GM23248 (cell line): ENCODE measurements around the gene STON2. TPM values are rescaled to one million over a fixed set of nuclear protein-coding genes. Genes with fewer than 3 reads are reported as not detected.

ENCODE experiments used
- DNase-seq: peaks from one replicate; pipeline ENCODE4 v3.0.0-alpha.2; 2015
- H2AFZ ChIP-seq: fragments of 200-600 bp; sonication (generic); 2 replicates; pipeline ENCODE4 v1.6.1; 2016; ENCODE audit warnings: antibody characterized with exemption
- H3F3A ChIP-seq: fragments of 200-600 bp; sonication (generic); 2 replicates; pipeline ENCODE4 v1.6.1; 2016; ENCODE audit warnings: mild to moderate bottlenecking, antibody characterized with exemption, mixed run types; ENCODE audit not compliant: insufficient read depth
- H3K27ac ChIP-seq: fragments of 200-600 bp; sonication (generic); 2 replicates; pipeline ENCODE4 v1.5.1; 2016; ENCODE audit warnings: mild to moderate bottlenecking
- H3K27me3 ChIP-seq: fragments of 200-600 bp; sonication (generic); replicated peaks from 2 replicates; pipeline ENCODE4 v1.6.1; 2016; ENCODE audit warnings: mild to moderate bottlenecking; ENCODE audit not compliant: insufficient read depth
- H3K36me3 ChIP-seq: fragments of 200-600 bp; sonication (generic); 2 replicates; pipeline ENCODE4 v1.6.1; 2016; ENCODE audit warnings: low read depth, mild to moderate bottlenecking
- H3K4me1 ChIP-seq: fragments of 200-600 bp; sonication (generic); 2 replicates; pipeline ENCODE4 v1.6.1; 2016; ENCODE audit warnings: mild to moderate bottlenecking; ENCODE audit not compliant: insufficient read depth
- H3K4me2 ChIP-seq: fragments of 200-600 bp; sonication (generic); one replicate; pipeline ENCODE4 v1.6.1; 2016; ENCODE audit warnings: mild to moderate bottlenecking; ENCODE audit not compliant: unreplicated experiment
- H3K4me3 ChIP-seq: fragments of 200-600 bp; sonication (generic); 2 replicates; pipeline ENCODE4 v1.5.1; 2016; ENCODE audit warnings: mild to moderate bottlenecking
- H3K79me2 ChIP-seq: fragments of 200-600 bp; sonication (generic); 2 replicates; pipeline ENCODE4 v1.6.1; 2016; ENCODE audit warnings: mild to moderate bottlenecking; ENCODE audit not compliant: insufficient read depth
- H3K9ac ChIP-seq: fragments of 200-600 bp; sonication (generic); 2 replicates; pipeline ENCODE4 v1.6.1; 2016; ENCODE audit warnings: mild to moderate bottlenecking
- H3K9me2 ChIP-seq: fragments of 200-600 bp; sonication (generic); 2 replicates; pipeline ENCODE4 v1.6.1; 2016; ENCODE audit warnings: mixed run types, mild to moderate bottlenecking, moderate library complexity; ENCODE audit not compliant: insufficient read depth
- H3K9me3 ChIP-seq: fragments of 200-600 bp; sonication (generic); one replicate; pipeline ENCODE4 v1.6.1; 2017; ENCODE audit warnings: low read depth
- H4K20me1 ChIP-seq: fragments of 200-600 bp; sonication (generic); 2 replicates; pipeline ENCODE4 v1.6.0; 2016; ENCODE audit not compliant: insufficient read depth
- EZH2 ChIP-seq: fragments of 200-600 bp; sonication (generic); IDR thresholded peaks from 2 replicates; pipeline ENCODE4 v1.6.1; 2018; ENCODE audit warnings: antibody characterized with exemption, mild to moderate bottlenecking; ENCODE audit not compliant: insufficient read depth, poor library complexity, severe bottlenecking
- EZH2phosphoT487 ChIP-seq: fragments of 200-600 bp; sonication (generic); IDR thresholded peaks from 2 replicates; pipeline ENCODE4 v1.6.1; 2018; ENCODE audit warnings: antibody characterized with exemption, moderate library complexity, mild to moderate bottlenecking, low read depth; ENCODE audit not compliant: insufficient read depth
- WGBS, 2 experiments: methylation state at CpG; one replicate each; pipeline ENCODE4 v1.1.6; 2015 to 2017; ENCODE audit warnings: low lambda C conversion rate in 2 of 2, low coverage in 1 of 2; ENCODE audit errors: missing lambda C conversion rate in 2 of 2; 5-methylcytosine and 5-hydroxymethylcytosine counted together
- in situ Hi-C: fragments of 300-500 bp; cut with MboI; formaldehyde crosslinking; loops from 2 replicates; pipeline ENCODE4 v1.15.0; 2020
- polyA plus RNA-seq: library from polyadenylated mRNA; unstranded; fragments of >200 nt; fragmentation: Nextera tagmentation; extraction: Ambion mirVana; gene quantifications from 2 replicates; pipeline ENCODE4 v1.2.1, GENCODE V29; 2016
- total RNA-seq: library from RNA; depleted of rRNA; stranded (reverse); fragments of >200 nt; shearing (Covaris generic); gene quantifications from 2 replicates; pipeline ENCODE4 v1.2.3, GENCODE V29; 2014

STON2 gene
- total and polyA plus RNA-seq, 2 experiments from 2014 or later: 0.14 TPM; not detected in 1

GRCh38 chr14:81437244-81437643 is 37.1 kb upstream of the STON2 start:
- no peak for TF ChIP-seq EZH2phosphoT487
- no peak for TF ChIP-seq EZH2
- no peaks in the 10 kb centered on the region for H3K4me1 ChIP-seq
- WGBS, 2 experiments: 27 to 35% methylated on average over 4 of the region's 4 CpGs

DNA sequence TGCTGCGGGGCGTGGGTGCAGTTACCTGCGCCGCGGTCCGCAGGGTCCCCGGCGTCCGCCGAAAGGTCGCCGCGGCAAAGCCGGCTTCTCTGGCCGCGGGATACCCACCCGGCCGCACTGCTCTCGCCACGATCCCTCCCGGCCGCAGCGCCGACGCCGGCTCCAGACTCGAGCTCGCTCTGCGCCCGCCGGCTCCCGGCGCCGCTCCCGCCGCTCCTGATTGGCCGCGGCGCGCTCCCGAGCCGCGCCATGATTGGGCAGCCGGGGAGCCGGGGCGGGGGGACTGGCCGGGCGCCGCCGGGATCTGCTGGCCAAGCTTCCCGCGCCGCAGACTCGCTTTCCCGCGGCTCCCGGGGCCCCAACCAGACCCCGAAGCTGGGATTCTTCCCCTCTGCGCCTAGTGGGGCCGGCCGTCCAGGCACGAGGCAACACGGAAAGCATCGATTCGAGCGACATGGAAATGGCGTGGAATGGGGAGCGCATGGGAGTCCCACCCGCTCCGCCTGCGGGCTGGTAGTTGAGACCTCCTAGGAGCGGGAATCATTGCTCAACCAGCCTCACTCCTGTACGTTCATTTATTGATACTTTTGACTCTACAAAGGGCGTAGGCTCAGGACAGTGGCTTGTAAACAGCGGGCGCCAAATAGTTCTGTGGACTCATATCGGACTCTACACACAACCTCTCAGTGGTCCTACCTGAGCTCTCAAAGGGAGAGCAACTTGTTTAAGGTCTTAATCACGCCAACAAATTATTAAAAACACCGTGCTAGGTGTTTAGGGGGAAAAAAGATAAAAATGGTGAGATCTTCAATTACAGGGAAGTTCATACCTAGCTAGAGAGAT is 36.4 kb upstream of the STON2 start:
- H4K20me1 ChIP-seq: no peaks in the 10 kb centered on the region
- H3K4me1 ChIP-seq: no peaks in the 10 kb centered on the region
- H3K9ac ChIP-seq: no peak overlapping the region
- H3K27ac ChIP-seq: no peak overlapping the region
- DNase-seq: peak; percentile 78
- H3K4me3 ChIP-seq: peak overlapping the region; percentile 64
- H3K4me2 ChIP-seq: peak overlapping the region; percentile 72
- H3K36me3 ChIP-seq: no peaks in the 10 kb centered on the region
- no peaks in the 10 kb centered on the region for H3F3A ChIP-seq
- no peaks in the 10 kb centered on the region for H3K9me2 ChIP-seq
- H3K9me3 ChIP-seq: no peaks in the 10 kb centered on the region
- peak overlapping the region; percentile 62 for H2AFZ ChIP-seq
- H3K79me2 ChIP-seq: no peaks in the 10 kb centered on the region
- 4 to 5% methylated on average over 47 to 63 of the region's 79 CpGs for WGBS, 2 experiments
- peaks cover 78% of the 10 kb centered on the region for H3K27me3 ChIP-seq
- in situ Hi-C loops: no loop called here
- TF ChIP-seq EZH2phosphoT487 (no peak), EZH2 (peak; percentile 46)

More at GRCh38 chr14:81437244-81437643, 37.1 kb upstream of the STON2 start:
- Histone ChIP-seq H3K27ac (no peak overlapping the region), H3K4me2 (no peak overlapping the region), H3K4me3 (no peak overlapping the region), H3F3A (no peaks in the 10 kb centered on the region), H3K36me3 (no peaks in the 10 kb centered on the region), H3K9ac (no peak overlapping the region), H2AFZ (no peak overlapping the region), H3K27me3 (peaks cover 85% of the 10 kb centered on the region), H3K79me2 (no peaks in the 10 kb centered on the region), H4K20me1 (no peaks in the 10 kb centered on the region), H3K9me3 (no peaks in the 10 kb centered on the region), H3K9me2 (no peaks in the 10 kb centered on the region)
- no peak for DNase-seq
- in situ Hi-C loops: no loop called here

DNA sequence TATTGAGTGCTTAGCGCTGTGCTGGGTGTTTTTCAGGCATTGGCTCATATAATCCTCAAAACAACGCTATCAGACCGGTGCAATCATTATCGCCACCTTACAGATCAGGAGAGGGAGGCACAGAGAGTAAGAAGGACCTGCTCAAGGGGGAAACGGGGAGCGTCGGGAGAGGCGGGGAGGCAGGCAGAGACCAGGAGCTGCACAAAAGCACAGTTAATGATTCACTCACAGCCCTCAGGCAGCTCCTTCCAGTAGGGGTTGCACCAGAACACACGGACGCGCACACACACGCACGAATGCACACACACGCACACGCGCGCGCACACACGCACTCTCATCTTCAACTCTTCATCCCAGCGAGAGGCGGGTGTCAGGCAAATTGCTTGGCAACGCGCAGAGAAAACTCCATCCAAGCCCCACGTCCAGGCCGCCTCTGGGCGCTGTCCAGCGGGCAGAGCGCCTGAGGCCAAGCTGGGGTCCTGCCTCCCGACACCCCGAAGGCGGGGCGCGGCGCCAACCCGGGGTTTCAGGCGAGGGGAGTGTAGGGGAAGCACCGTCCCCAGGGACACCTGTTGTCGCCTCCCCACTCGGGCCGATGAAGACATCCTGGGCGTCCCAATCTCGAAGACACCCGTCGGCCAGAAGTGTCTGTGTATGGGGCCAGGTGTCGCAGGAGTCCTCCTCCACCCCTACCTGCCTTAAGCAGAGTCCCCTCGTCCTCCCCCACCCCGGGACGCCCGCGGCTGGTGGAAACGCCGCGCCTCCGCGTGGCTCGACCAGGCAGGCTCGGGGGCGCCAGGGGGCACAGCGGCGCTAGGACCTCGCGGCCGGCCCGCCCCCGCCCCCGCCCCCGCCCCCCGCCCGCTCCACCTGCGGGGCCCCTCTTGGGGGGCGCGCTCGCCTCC is 35.5 kb upstream of the STON2 start:
- in situ Hi-C loops: no loop called here
- no peak overlapping the region for H3K9ac ChIP-seq
- TF ChIP-seq EZH2phosphoT487 (no peak), EZH2 (peak; percentile 93)
- H3K79me2 ChIP-seq: no peaks in the 10 kb centered on the region
- no peak overlapping the region for H3K4me2 ChIP-seq
- no peaks in the 10 kb centered on the region for H3F3A ChIP-seq
- no peaks in the 10 kb centered on the region for H3K9me3 ChIP-seq
- WGBS, 2 experiments: 1 to 3% methylated on average over 39 to 57 of the region's 73 CpGs
- H3K4me1 ChIP-seq: no peaks in the 10 kb centered on the region
- DNase-seq: peak; percentile 50
- H3K4me3 ChIP-seq: peak overlapping the region; percentile 64; the same call in 1 of the 2 replicates
- no peaks in the 10 kb centered on the region for H3K9me2 ChIP-seq
- H4K20me1 ChIP-seq: no peaks in the 10 kb centered on the region
- H3K27me3 ChIP-seq: peaks cover 79% of the 10 kb centered on the region
- H2AFZ ChIP-seq: no peak overlapping the region
- H3K27ac ChIP-seq: no peak overlapping the region
- no peaks in the 10 kb centered on the region for H3K36me3 ChIP-seq

GRCh38 chr14:81435048-81435390 is 34.9 kb upstream of the STON2 start:
- H3K27ac ChIP-seq: no peak overlapping the region
- DNase-seq: no peak
- H2AFZ ChIP-seq: no peak overlapping the region
- no peaks in the 10 kb centered on the region for H3K9me2 ChIP-seq
- TF ChIP-seq EZH2 (no peak), EZH2phosphoT487 (no peak)
- H3K4me3 ChIP-seq: no peak overlapping the region
- no peaks in the 10 kb centered on the region for H3F3A ChIP-seq
- H3K4me2 ChIP-seq: no peak overlapping the region
- H3K36me3 ChIP-seq: no peaks in the 10 kb centered on the region
- H3K4me1 ChIP-seq: no peaks in the 10 kb centered on the region
- H3K27me3 ChIP-seq: peaks cover 78% of the 10 kb centered on the region
- in situ Hi-C loops: no loop called here
- no peaks in the 10 kb centered on the region for H3K9me3 ChIP-seq
- 3 to 6% methylated on average over 6 of the region's 6 CpGs for WGBS, 2 experiments
- H3K9ac ChIP-seq: no peak overlapping the region
- no peaks in the 10 kb centered on the region for H4K20me1 ChIP-seq
- no peaks in the 10 kb centered on the region for H3K79me2 ChIP-seq
